Rectal smooth muscle tissue (tissue), 1 donor: Measurements from ENCODE around the gene CFAP97.
"Not testable (repeated sequence)": the region's sequence is repeated elsewhere in the genome, so short reads cannot be mapped to it uniquely, and the experiment has no call there.

Source experiments
- H3K27ac ChIP-seq: one replicate; pipeline ENCODE4 v1.7.0; 2013; ENCODE audit warnings: low read depth, low read length, inconsistent platforms
- H3K27me3 ChIP-seq: one replicate; pipeline ENCODE4 v1.7.0; 2013; ENCODE audit warnings: low read length; ENCODE audit not compliant: control insufficient read depth, insufficient read depth
- H3K36me3 ChIP-seq: one replicate; pipeline ENCODE4 v1.7.0; 2013; ENCODE audit warnings: low read length; ENCODE audit not compliant: control insufficient read depth, insufficient read depth
- H3K4me1 ChIP-seq: one replicate; pipeline ENCODE4 v1.7.0; 2013; ENCODE audit warnings: low read length; ENCODE audit not compliant: control insufficient read depth, insufficient read depth
- H3K4me3 ChIP-seq: one replicate; pipeline ENCODE4 v1.7.0; 2013; ENCODE audit warnings: low read length
- H3K9ac ChIP-seq: one replicate; pipeline ENCODE4 v1.7.0; 2013; ENCODE audit warnings: low read length

The CFAP97 gene

GRCh38 chr4:185119927-185120630 lies 83.7 kb downstream of the CFAP97 start:
- Histone ChIP-seq H3K36me3 (no peaks in the 10 kb centered on the region), H3K27ac (no peak overlapping the region), H3K9ac (no peak overlapping the region), H3K4me1 (no peaks in the 10 kb centered on the region), H3K4me3 (no peak overlapping the region), H3K27me3 (no peaks in the 10 kb centered on the region)

GRCh38 chr4:185119467-185119866 lies 84.3 kb downstream of the CFAP97 start:
- not testable (repeated sequence) for H3K4me1 ChIP-seq, H3K9ac ChIP-seq, H3K36me3 ChIP-seq, H3K4me3 ChIP-seq, H3K27ac ChIP-seq, H3K27me3 ChIP-seq

GRCh38 chr4:185118876-185119275 lies 84.9 kb downstream of the CFAP97 start:
- no peak overlapping the region for H3K27ac ChIP-seq
- no peak overlapping the region for H3K4me3 ChIP-seq
- H3K27me3 ChIP-seq = no peaks in the 10 kb centered on the region
- H3K9ac ChIP-seq = no peak overlapping the region
- H3K36me3 ChIP-seq = no peaks in the 10 kb centered on the region
- no peaks in the 10 kb centered on the region for H3K4me1 ChIP-seq

GRCh38 chr4:185117300-185117934 lies 86.4 kb downstream of the CFAP97 start:
- Histone ChIP-seq H3K9ac (no peak overlapping the region), H3K4me3 (no peak overlapping the region), H3K36me3 (no peaks in the 10 kb centered on the region), H3K27ac (no peak overlapping the region), H3K4me1 (peaks cover 2% of the 10 kb centered on the region), H3K27me3 (no peaks in the 10 kb centered on the region)

GRCh38 chr4:185115827-185116232 lies 88.0 kb downstream of the CFAP97 start:
- Histone ChIP-seq H3K36me3 (no peaks in the 10 kb centered on the region), H3K4me1 (peaks cover 5% of the 10 kb centered on the region), H3K27ac (no peak overlapping the region), H3K27me3 (no peaks in the 10 kb centered on the region), H3K4me3 (no peak overlapping the region), H3K9ac (no peak overlapping the region)

- Histone ChIP-seq H3K4me3 (no peak overlapping the region), H3K9ac (no peak overlapping the region), H3K4me1 (peaks cover 5% of the 10 kb centered on the region), H3K36me3 (no peaks in the 10 kb centered on the region), H3K27ac (no peak overlapping the region), H3K27me3 (no peaks in the 10 kb centered on the region)
Observed at GRCh38 chr4:185113340-185113739, 90.5 kb downstream of the CFAP97 start.

- no peaks in the 10 kb centered on the region for H3K36me3 ChIP-seq
- peaks cover 5% of the 10 kb centered on the region for H3K4me1 ChIP-seq
- H3K4me3 ChIP-seq = no peak overlapping the region
- no peaks in the 10 kb centered on the region for H3K27me3 ChIP-seq
- H3K27ac ChIP-seq = no peak overlapping the region
- H3K9ac ChIP-seq = no peak overlapping the region
Observed at GRCh38 chr4:185112104-185112503, 91.7 kb downstream of the CFAP97 start.

GRCh38 chr4:185110375-185110823 lies 93.4 kb downstream of the CFAP97 start:
- peaks cover 5% of the 10 kb centered on the region for H3K4me1 ChIP-seq
- no peaks in the 10 kb centered on the region for H3K36me3 ChIP-seq
- no peaks in the 10 kb centered on the region for H3K27me3 ChIP-seq
- H3K27ac ChIP-seq = no peak overlapping the region
- H3K9ac ChIP-seq = no peak overlapping the region
- H3K4me3 ChIP-seq = no peak overlapping the region

GRCh38 chr4:185109736-185110135 lies 94.1 kb downstream of the CFAP97 start:
- Histone ChIP-seq H3K27me3 (no peaks in the 10 kb centered on the region), H3K36me3 (no peaks in the 10 kb centered on the region), H3K4me3 (no peak overlapping the region), H3K9ac (no peak overlapping the region), H3K27ac (no peak overlapping the region), H3K4me1 (peaks cover 5% of the 10 kb centered on the region)
